H9 (cell line): ENCODE results near the gene RABGAP1. TPM values are rescaled to one million over a fixed set of nuclear protein-coding genes. Genes with fewer than 3 reads are reported as not detected.

Experiments
- DNase-seq: peaks from one replicate; pipeline ENCODE4 v3.0.0-alpha.2; 2017
- H2AFZ ChIP-seq: one replicate; pipeline ENCODE4 v1.6.1; 2013; ENCODE audit warnings: mild to moderate bottlenecking, low read length, control low read depth, moderate library complexity
- H2AK5ac ChIP-seq: 2 replicates; pipeline ENCODE4 v1.6.1; 2013; ENCODE audit warnings: low read length, control low read depth, mixed read lengths; ENCODE audit not compliant: insufficient read length
- H2BK120ac ChIP-seq: one replicate; pipeline ENCODE4 v1.6.1; 2013; ENCODE audit warnings: low read depth, mild to moderate bottlenecking, low read length, control low read depth, inconsistent platforms; ENCODE audit not compliant: poor library complexity, severe bottlenecking
- H2BK12ac ChIP-seq: 2 replicates; pipeline ENCODE4 v1.6.1; 2013; ENCODE audit warnings: low read length, control low read depth, mixed read lengths, low read depth; ENCODE audit not compliant: insufficient read length
- H2BK15ac ChIP-seq: 2 replicates; pipeline ENCODE4 v1.6.1; 2013; ENCODE audit warnings: low read depth, low read length, control low read depth
- H2BK20ac ChIP-seq: one replicate; pipeline ENCODE4 v1.6.1; 2013; ENCODE audit warnings: low read depth, mild to moderate bottlenecking, low read length, control low read depth, inconsistent platforms; ENCODE audit not compliant: poor library complexity, severe bottlenecking
- H2BK5ac ChIP-seq: 2 replicates; pipeline ENCODE4 v1.6.1; 2013; ENCODE audit warnings: low read length, control low read depth, mixed read lengths; ENCODE audit not compliant: insufficient read length
- H3K14ac ChIP-seq: 2 replicates; pipeline ENCODE4 v1.6.1; 2013; ENCODE audit warnings: low read length, control low read depth; ENCODE audit not compliant: insufficient read depth
- H3K18ac ChIP-seq: 2 replicates; pipeline ENCODE4 v1.6.1; 2013; ENCODE audit warnings: low read depth, mild to moderate bottlenecking, mixed read lengths, low read length, control low read depth; ENCODE audit not compliant: insufficient read length
- H3K23ac ChIP-seq: 2 replicates; pipeline ENCODE4 v1.6.1; 2013; ENCODE audit warnings: low read length, control low read depth, mixed read lengths, low read depth; ENCODE audit not compliant: insufficient read length
- H3K23me2 ChIP-seq: 2 replicates; pipeline ENCODE4 v1.6.1; 2013; ENCODE audit warnings: low read depth, mild to moderate bottlenecking, mixed read lengths, low read length, control low read depth; ENCODE audit not compliant: insufficient read length, poor library complexity, severe bottlenecking
- H3K27ac ChIP-seq: 2 replicates; pipeline ENCODE4 v1.5.1; 2013; ENCODE audit warnings: low read length, control low read depth, mixed read lengths, low read depth; ENCODE audit not compliant: insufficient read length
- H3K27me3 ChIP-seq: 2 replicates; pipeline ENCODE4 v1.6.1; 2013; ENCODE audit warnings: low read length, control low read depth, inconsistent platforms; ENCODE audit not compliant: insufficient read depth
- H3K4ac ChIP-seq: 2 replicates; pipeline ENCODE4 v1.6.1; 2013; ENCODE audit warnings: low read depth, mild to moderate bottlenecking, control low read depth, inconsistent platforms, low read length, moderate library complexity
- H3K4me1 ChIP-seq: 2 replicates; pipeline ENCODE4 v1.6.1; 2013; ENCODE audit warnings: low read length, control low read depth, inconsistent platforms; ENCODE audit not compliant: insufficient read depth
- H3K4me2 ChIP-seq: 2 replicates; pipeline ENCODE4 v1.6.1; 2013; ENCODE audit warnings: low read length, control low read depth, mixed read lengths; ENCODE audit not compliant: insufficient read length, insufficient read depth
- H3K56ac ChIP-seq: 2 replicates; pipeline ENCODE4 v1.6.1; 2013; ENCODE audit warnings: low read depth, mild to moderate bottlenecking, mixed read lengths, low read length, control low read depth; ENCODE audit not compliant: insufficient read length
- H3K79me1 ChIP-seq: 2 replicates; pipeline ENCODE4 v1.6.1; 2013; ENCODE audit warnings: low read depth, mild to moderate bottlenecking, moderate library complexity, low read length, control low read depth, inconsistent platforms; ENCODE audit not compliant: insufficient read depth, poor library complexity, severe bottlenecking
- H3K79me2 ChIP-seq: 2 replicates; pipeline ENCODE4 v1.6.1; 2013; ENCODE audit warnings: low read length, control low read depth, inconsistent platforms; ENCODE audit not compliant: insufficient read depth
- H3K9ac ChIP-seq: 2 replicates; pipeline ENCODE4 v1.6.1; 2013; ENCODE audit warnings: low read length, control low read depth, mixed read lengths; ENCODE audit not compliant: insufficient read length; ENCODE audit errors: extremely low read depth
- H3K9me3 ChIP-seq: one replicate; pipeline ENCODE4 v1.6.1; 2013; ENCODE audit warnings: low read depth, low read length, inconsistent platforms; ENCODE audit not compliant: control insufficient read depth
- H3T11ph ChIP-seq: one replicate; pipeline ENCODE4 v1.6.1; 2013; ENCODE audit warnings: mild to moderate bottlenecking, low read length, control low read depth, inconsistent platforms
- H4K20me1 ChIP-seq: one replicate; pipeline ENCODE4 v1.6.1; 2013; ENCODE audit not compliant: control insufficient read depth, insufficient read length, insufficient read depth
- H4K5ac ChIP-seq: 2 replicates; pipeline ENCODE4 v1.6.1; 2013; ENCODE audit warnings: low read depth, mild to moderate bottlenecking, mixed read lengths, low read length, control low read depth; ENCODE audit not compliant: insufficient read length
- H4K8ac ChIP-seq: replicated peaks from 2 replicates; pipeline ENCODE4 v1.6.1; 2013; ENCODE audit warnings: low read length, control low read depth, mixed read lengths, low read depth; ENCODE audit not compliant: insufficient read length
- H4K91ac ChIP-seq: 2 replicates; pipeline ENCODE4 v1.6.1; 2013; ENCODE audit warnings: low read depth, mild to moderate bottlenecking, moderate library complexity, mixed read lengths, low read length, control low read depth; ENCODE audit not compliant: insufficient read length
- H3K27ac Mint-ChIP-seq, 3 experiments: 2 replicates in 2 of 3; 3 replicates in 1 of 3; pipeline ENCODE4 v1.8.0; 2020 to 2021; ENCODE audit warnings: mixed read lengths in 3 of 3, mild to moderate bottlenecking in 1 of 3, moderate library complexity in 1 of 3
- H3K27me3 Mint-ChIP-seq: 2 replicates; pipeline ENCODE4 v1.8.0; 2021; ENCODE audit warnings: low read depth, mild to moderate bottlenecking, moderate library complexity, mixed read lengths
- H3K36me3 Mint-ChIP-seq, 3 experiments: 2 replicates in 2 of 3; 3 replicates in 1 of 3; pipeline ENCODE4 v1.8.0; 2020 to 2021; ENCODE audit warnings: low read depth in 3 of 3, mixed read lengths in 3 of 3; ENCODE audit not compliant: insufficient read depth in 1 of 3
- H3K4me1 Mint-ChIP-seq, 2 experiments: 2 replicates each; pipeline ENCODE4 v1.8.0; 2020; ENCODE audit warnings: mixed read lengths in 2 of 2
- H3K4me3 Mint-ChIP-seq, 2 experiments: 2 replicates in 1 of 2; 3 replicates in 1 of 2; pipeline ENCODE4 v1.8.0; 2020 to 2021; ENCODE audit warnings: mild to moderate bottlenecking in 2 of 2, mixed read lengths in 2 of 2, moderate library complexity in 1 of 2
- H3K9me3 Mint-ChIP-seq, 2 experiments: 2 replicates in 1 of 2; 3 replicates in 1 of 2; pipeline ENCODE4 v1.8.0; 2020; ENCODE audit warnings: mild to moderate bottlenecking in 2 of 2, mixed read lengths in 2 of 2, moderate library complexity in 1 of 2
- WGBS: extraction: QIAGEN DNeasy Blood & Tissue Kit; methylation state at CpG from one replicate; pipeline ENCODE4 v1.1.7; 2013; ENCODE audit warnings: missing lambda C conversion rate, low lambda C conversion rate, mixed read lengths; ENCODE audit not compliant: insufficient read length; ENCODE audit errors: extremely low coverage; 5-methylcytosine and 5-hydroxymethylcytosine counted together
- total RNA-seq: library from RNA; stranded (reverse); gene quantifications from 2 replicates; pipeline ENCODE4 v1.2.1, GENCODE V29; 2021
- TF ChIP-seq, protein P1 (sequence below): fragments of 200-600 bp; sonication (generic); conservative IDR thresholded peaks from 3 replicates; pipeline ENCODE4 v1.8.0; 2021; ENCODE audit warnings: antibody characterized with exemption, mild to moderate bottlenecking

Gene RABGAP1
- total RNA-seq, 1 experiment from 2014 or later = 31.6 TPM

DNA sequence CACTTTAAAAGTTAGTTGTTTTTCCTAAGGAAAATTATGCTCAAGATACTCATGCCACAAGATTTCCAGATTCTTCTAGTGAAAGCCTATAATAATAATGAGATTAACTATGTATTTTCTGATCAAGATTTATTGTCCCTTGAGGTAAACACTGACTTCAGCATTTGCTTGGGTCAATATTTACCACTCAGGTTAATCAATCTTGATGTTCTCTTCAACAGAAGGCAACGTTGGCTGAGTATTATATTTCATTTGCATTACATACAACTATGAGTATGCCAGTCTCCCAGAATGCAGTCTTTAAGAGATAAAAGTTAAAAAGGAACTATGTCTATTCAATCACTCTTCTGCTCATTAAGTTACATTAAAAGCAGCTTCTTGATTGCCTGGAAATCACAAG, 208.2 kb downstream of the RABGAP1 start:
- no peaks in the 10 kb centered on the region for H3K9me3 Mint-ChIP-seq
- Histone ChIP-seq H3K14ac (no peak overlapping the region), H3K9ac (no peak overlapping the region), H3K27ac (no peak overlapping the region), H2BK15ac (no peak overlapping the region), H3K27me3 (no peaks in the 10 kb centered on the region), H3K4ac (no peak overlapping the region), H3K79me1 (no peaks in the 10 kb centered on the region), H4K20me1 (no peaks in the 10 kb centered on the region), H3K56ac (no peak overlapping the region), H3T11ph (no peak overlapping the region), H2BK5ac (no peak overlapping the region), H3K79me2 (no peaks in the 10 kb centered on the region), H3K9me3 (no peaks in the 10 kb centered on the region), H3K18ac (no peak overlapping the region), H3K23me2 (no peaks in the 10 kb centered on the region), H2BK12ac (no peak overlapping the region), H3K23ac (no peak overlapping the region), H2AFZ (no peak overlapping the region), H2BK20ac (no peak overlapping the region), H2BK120ac (no peak overlapping the region), H4K91ac (no peak overlapping the region), H4K5ac (no peak overlapping the region), H4K8ac (no peak overlapping the region), H3K4me2 (no peak overlapping the region), H2AK5ac (no peak overlapping the region), H3K4me1 (no peaks in the 10 kb centered on the region)
- H3K27me3 Mint-ChIP-seq = no peaks in the 10 kb centered on the region
- peaks cover 4 to 29% (median 21%) of the 10 kb centered on the region in 3 experiments; a peak in 6 of 7 replicates for H3K36me3 Mint-ChIP-seq
- no peak overlapping the region for H3K27ac Mint-ChIP-seq
- TF ChIP-seq, protein P1, sequence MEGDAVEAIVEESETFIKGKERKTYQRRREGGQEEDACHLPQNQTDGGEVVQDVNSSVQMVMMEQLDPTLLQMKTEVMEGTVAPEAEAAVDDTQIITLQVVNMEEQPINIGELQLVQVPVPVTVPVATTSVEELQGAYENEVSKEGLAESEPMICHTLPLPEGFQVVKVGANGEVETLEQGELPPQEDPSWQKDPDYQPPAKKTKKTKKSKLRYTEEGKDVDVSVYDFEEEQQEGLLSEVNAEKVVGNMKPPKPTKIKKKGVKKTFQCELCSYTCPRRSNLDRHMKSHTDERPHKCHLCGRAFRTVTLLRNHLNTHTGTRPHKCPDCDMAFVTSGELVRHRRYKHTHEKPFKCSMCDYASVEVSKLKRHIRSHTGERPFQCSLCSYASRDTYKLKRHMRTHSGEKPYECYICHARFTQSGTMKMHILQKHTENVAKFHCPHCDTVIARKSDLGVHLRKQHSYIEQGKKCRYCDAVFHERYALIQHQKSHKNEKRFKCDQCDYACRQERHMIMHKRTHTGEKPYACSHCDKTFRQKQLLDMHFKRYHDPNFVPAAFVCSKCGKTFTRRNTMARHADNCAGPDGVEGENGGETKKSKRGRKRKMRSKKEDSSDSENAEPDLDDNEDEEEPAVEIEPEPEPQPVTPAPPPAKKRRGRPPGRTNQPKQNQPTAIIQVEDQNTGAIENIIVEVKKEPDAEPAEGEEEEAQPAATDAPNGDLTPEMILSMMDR = no peak
- DNase-seq = no peak
- no peaks in the 10 kb centered on the region for H3K4me1 Mint-ChIP-seq
- no CpG with 5 or more reads among the region's 1 CpG for WGBS
- H3K4me3 Mint-ChIP-seq = no peak overlapping the region
